Measurements from ENCODE around the gene ADCY3.

The ADCY3 gene

GRCh38 chr2:24937236-24937635 lies 17.2 kb upstream of the ADCY3 start:
- no peak overlapping the region for H3K4me3 ChIP-seq (ENCODE audit: low read length)
- no peak for TF ChIP-seq ZNF274 (IDR thresholded peaks at IDR 0.05; ENCODE audit: low read depth, low read length)

GRCh38 chr2:24935145-24935544 lies 15.1 kb upstream of the ADCY3 start:
- H3K4me3 ChIP-seq (ENCODE audit: low read length) = no peak overlapping the region
- TF ChIP-seq ZNF274 (IDR thresholded peaks at IDR 0.05; ENCODE audit: low read depth, low read length) = no peak

- no peak for TF ChIP-seq ZNF274 (IDR thresholded peaks at IDR 0.05; ENCODE audit: low read depth, low read length)
- no peak overlapping the region for H3K4me3 ChIP-seq (ENCODE audit: low read length)
Observed at GRCh38 chr2:24932715-24933114, 12.7 kb upstream of the ADCY3 start.

GRCh38 chr2:24930768-24931167 lies 10.7 kb upstream of the ADCY3 start:
- no peak overlapping the region for H3K4me3 ChIP-seq (ENCODE audit: low read length)
- TF ChIP-seq ZNF274 (IDR thresholded peaks at IDR 0.05; ENCODE audit: low read depth, low read length) = no peak

- H3K4me3 ChIP-seq (ENCODE audit: low read length) = no peak overlapping the region
- no peak for TF ChIP-seq ZNF274 (IDR thresholded peaks at IDR 0.05; ENCODE audit: low read depth, low read length)
Observed at GRCh38 chr2:24929230-24929629, 9.2 kb upstream of the ADCY3 start.

- H3K4me3 ChIP-seq (ENCODE audit: low read length) = no peak overlapping the region
- TF ChIP-seq ZNF274 (IDR thresholded peaks at IDR 0.05; ENCODE audit: low read depth, low read length) = no peak
Observed at GRCh38 chr2:24928036-24928435, 8.0 kb upstream of the ADCY3 start.

- no peak overlapping the region; the same call in 1 of the 2 replicates for H3K4me3 ChIP-seq (ENCODE audit: low read length)
- TF ChIP-seq ZNF274 (IDR thresholded peaks at IDR 0.05; ENCODE audit: low read depth, low read length) = no peak
Observed at GRCh38 chr2:24926602-24927252, 6.7 kb upstream of the ADCY3 start.

- H3K4me3 ChIP-seq (ENCODE audit: low read length) = no peak overlapping the region; the same call in 1 of the 2 replicates
- TF ChIP-seq ZNF274 (IDR thresholded peaks at IDR 0.05; ENCODE audit: low read depth, low read length) = no peak
Observed at GRCh38 chr2:24926220-24926601, 6.2 kb upstream of the ADCY3 start.

- TF ChIP-seq ZNF274 (IDR thresholded peaks at IDR 0.05; ENCODE audit: low read depth, low read length) = no peak
- no peak overlapping the region for H3K4me3 ChIP-seq (ENCODE audit: low read length)
Observed at GRCh38 chr2:24925815-24926214, 5.8 kb upstream of the ADCY3 start.

- TF ChIP-seq ZNF274 (IDR thresholded peaks at IDR 0.05; ENCODE audit: low read depth, low read length) = no peak
- no peak overlapping the region for H3K4me3 ChIP-seq (ENCODE audit: low read length)
Observed at GRCh38 chr2:24924732-24925131, 4.7 kb upstream of the ADCY3 start.

GRCh38 chr2:24924266-24924665 lies 4.2 kb upstream of the ADCY3 start:
- TF ChIP-seq ZNF274 (IDR thresholded peaks at IDR 0.05; ENCODE audit: low read depth, low read length) = no peak
- no peak overlapping the region for H3K4me3 ChIP-seq (ENCODE audit: low read length)

GRCh38 chr2:24923106-24923505 lies 3.1 kb upstream of the ADCY3 start:
- H3K4me3 ChIP-seq (ENCODE audit: low read length) = no peak overlapping the region

GRCh38 chr2:24922556-24922955 lies 2.5 kb upstream of the ADCY3 start:
- no peak overlapping the region for H3K4me3 ChIP-seq (ENCODE audit: low read length)
- no peak for TF ChIP-seq ZNF274 (IDR thresholded peaks at IDR 0.05; ENCODE audit: low read depth, low read length)

More at GRCh38 chr2:24923106-24923505, 3.1 kb upstream of the ADCY3 start:
- no peak for TF ChIP-seq ZNF274 (IDR thresholded peaks at IDR 0.05; ENCODE audit: low read depth, low read length)

GRCh38 chr2:24920809-24921441 lies 888 bp upstream of the ADCY3 start:
- peak overlapping the region; percentile 75 for H3K4me3 ChIP-seq (ENCODE audit: low read length)
- no peak for TF ChIP-seq ZNF274 (IDR thresholded peaks at IDR 0.05; ENCODE audit: low read depth, low read length)

GRCh38 chr2:24919506-24920097 lies 435 bp downstream of the ADCY3 start:
- no peak for TF ChIP-seq ZNF274 (IDR thresholded peaks at IDR 0.05; ENCODE audit: low read depth, low read length)

More at GRCh38 chr2:24919506-24920097, 435 bp downstream of the ADCY3 start:
- H3K4me3 ChIP-seq (ENCODE audit: low read length) = peak overlapping the region; percentile 72
